GM12878 (cell line): ENCODE data around the gene SEBOX. TPM values are rescaled to one million over a fixed set of nuclear protein-coding genes. Genes with fewer than 3 reads are reported as not detected.

Source experiments
- CHD2 ChIP-seq: IDR thresholded peaks from 2 replicates; pipeline ENCODE4 v1.6.1; 2011; ENCODE audit warnings: low read depth, low read length, improper control_type of control experiment, borderline replicate concordance
- FOS ChIP-seq: IDR thresholded peaks from 3 replicates; pipeline ENCODE4 v1.6.1; 2011; ENCODE audit warnings: borderline replicate concordance; ENCODE audit not compliant: insufficient read length; ENCODE audit errors: extremely low read depth
- GATAD2B ChIP-seq: fragments of 450-650 bp; conservative IDR thresholded peaks from 2 replicates; pipeline ENCODE4 v1.6.1; 2017; ENCODE audit warnings: low read depth, mild to moderate bottlenecking, moderate library complexity
- HCFC1 ChIP-seq: fragments of 150-350 bp; IDR thresholded peaks from 2 replicates; pipeline ENCODE4 v1.6.1; 2014; ENCODE audit warnings: low read length
- JUND ChIP-seq: IDR thresholded peaks from 2 replicates; pipeline ENCODE4 v1.6.1; 2012; ENCODE audit warnings: low read depth, mild to moderate bottlenecking, low read length, improper control_type of control experiment, moderate library complexity
- MEF2A ChIP-seq: IDR thresholded peaks from 2 replicates; pipeline ENCODE4 v1.6.1; 2011; ENCODE audit warnings: low read depth, mild to moderate bottlenecking, low read length, moderate library complexity; ENCODE audit not compliant: insufficient read depth
- MTA2 ChIP-seq: fragments of 450-650 bp; IDR thresholded peaks from 2 replicates; pipeline ENCODE4 v1.6.1; 2016; ENCODE audit warnings: low read depth, mild to moderate bottlenecking, moderate library complexity
- MXI1 ChIP-seq: fragments of 150-350 bp; IDR thresholded peaks from 2 replicates; pipeline ENCODE4 v1.6.1; 2011; ENCODE audit warnings: low read depth, mild to moderate bottlenecking, inconsistent platforms, low read length, improper control_type of control experiment
- NFYB ChIP-seq: IDR thresholded peaks from 2 replicates; pipeline ENCODE4 v1.6.1; 2011; ENCODE audit warnings: low read depth, mild to moderate bottlenecking, low read length, improper control_type of control experiment, moderate library complexity; ENCODE audit not compliant: insufficient read depth
- RAD51 ChIP-seq: fragments of 450-650 bp; IDR thresholded peaks from 2 replicates; pipeline ENCODE4 v1.6.1; 2016; ENCODE audit warnings: moderate library complexity, mild to moderate bottlenecking, inconsistent platforms
- SMARCA5 ChIP-seq: fragments of 450-650 bp; IDR thresholded peaks from 2 replicates; pipeline ENCODE4 v1.6.1; 2017; ENCODE audit warnings: mild to moderate bottlenecking
- SMC3 ChIP-seq: IDR thresholded peaks from 2 replicates; pipeline ENCODE4 v1.6.1; 2011; ENCODE audit warnings: low read length, improper control_type of control experiment, borderline replicate concordance
- SRF ChIP-seq, 2 experiments: IDR thresholded peaks; 2 replicates each; pipeline ENCODE4 v1.6.1; 2011; ENCODE audit warnings: low read depth in 2 of 2, low read length in 2 of 2, mild to moderate bottlenecking in 1 of 2, moderate library complexity in 1 of 2
- TAF1 ChIP-seq: IDR thresholded peaks from 2 replicates; pipeline ENCODE4 v1.6.1; 2011; ENCODE audit warnings: mild to moderate bottlenecking, low read depth, low read length, borderline replicate concordance
- TBL1XR1 ChIP-seq: IDR thresholded peaks from 2 replicates; pipeline ENCODE4 v1.6.1; 2012; ENCODE audit warnings: low read depth, low read length, improper control_type of control experiment
- ZNF217 ChIP-seq: fragments of 450-650 bp; IDR thresholded peaks from 2 replicates; pipeline ENCODE4 v1.6.1; 2017; ENCODE audit warnings: antibody characterized with exemption, mild to moderate bottlenecking
- ZNF274 ChIP-seq: IDR thresholded peaks from one replicate; pipeline ENCODE4 v1.8.0; 2011; ENCODE audit not compliant: insufficient read length, insufficient read depth
- ZNF384 ChIP-seq: IDR thresholded peaks from 2 replicates; pipeline ENCODE4 v1.6.1; 2012; ENCODE audit warnings: low read depth, mild to moderate bottlenecking, low read length, improper control_type of control experiment, borderline replicate concordance
- polyA plus RNA-seq, 11 experiments: library from polyadenylated mRNA; depleted of rRNA in 4 of 11; unstranded in 6 of 11; stranded (reverse) in 5 of 11; fragments of >200 nt; fragmentation: Nextera tagmentation in 4 of 11; fragmentation: Illumina TruSeq in 1 of 11; extraction: Ambion mirVana in 4 of 11; extraction: Trizol in 1 of 11; gene quantifications; 1 replicate in 1 of 11; 2 replicates in 10 of 11; pipeline versions ENCODE4 v1.2.1 to v1.2.3, GENCODE V29; 2011 to 2016; ENCODE audit warnings: inconsistent platforms in 2 of 11, missing spikeins in 2 of 11, low read depth in 1 of 11
- total RNA-seq, 4 experiments: library from RNA; depleted of rRNA in 3 of 4; stranded (reverse); fragments of >200 nt in 3 of 4; fragmentation: Illumina TruSeq in 1 of 4; extraction: Trizol in 1 of 4; gene quantifications; 2 replicates each; pipeline versions ENCODE4 v1.2.1 to v1.2.3, GENCODE V29; 2013 to 2021
- TF ChIP-seq, protein P1 (sequence below): fragments of 450-650 bp; IDR thresholded peaks from 2 replicates; pipeline ENCODE4 v1.6.1; 2018; ENCODE audit warnings: borderline replicate concordance, mild to moderate bottlenecking; ENCODE audit not compliant: partially characterized antibody
- TF ChIP-seq, protein P2 (sequence below): IDR thresholded peaks from 2 replicates; pipeline ENCODE4 v1.6.1; 2012; ENCODE audit warnings: mild to moderate bottlenecking, low read depth, low read length
- TF ChIP-seq, protein P3 (sequence below): fragments of 450-650 bp; IDR thresholded peaks from 2 replicates; pipeline ENCODE4 v1.6.1; 2017; ENCODE audit warnings: borderline replicate concordance
- TF ChIP-seq, protein P4 (sequence below): fragments of 150-350 bp; IDR thresholded peaks from 2 replicates; pipeline ENCODE4 v1.6.1; 2014; ENCODE audit warnings: mild to moderate bottlenecking, low read depth, low read length

SEBOX gene
- total and polyA plus RNA-seq, 10 of the 15 experiments (the other 5 are each of a cell fraction or from before 2014, with no cell fraction given) = not detected

DNA sequence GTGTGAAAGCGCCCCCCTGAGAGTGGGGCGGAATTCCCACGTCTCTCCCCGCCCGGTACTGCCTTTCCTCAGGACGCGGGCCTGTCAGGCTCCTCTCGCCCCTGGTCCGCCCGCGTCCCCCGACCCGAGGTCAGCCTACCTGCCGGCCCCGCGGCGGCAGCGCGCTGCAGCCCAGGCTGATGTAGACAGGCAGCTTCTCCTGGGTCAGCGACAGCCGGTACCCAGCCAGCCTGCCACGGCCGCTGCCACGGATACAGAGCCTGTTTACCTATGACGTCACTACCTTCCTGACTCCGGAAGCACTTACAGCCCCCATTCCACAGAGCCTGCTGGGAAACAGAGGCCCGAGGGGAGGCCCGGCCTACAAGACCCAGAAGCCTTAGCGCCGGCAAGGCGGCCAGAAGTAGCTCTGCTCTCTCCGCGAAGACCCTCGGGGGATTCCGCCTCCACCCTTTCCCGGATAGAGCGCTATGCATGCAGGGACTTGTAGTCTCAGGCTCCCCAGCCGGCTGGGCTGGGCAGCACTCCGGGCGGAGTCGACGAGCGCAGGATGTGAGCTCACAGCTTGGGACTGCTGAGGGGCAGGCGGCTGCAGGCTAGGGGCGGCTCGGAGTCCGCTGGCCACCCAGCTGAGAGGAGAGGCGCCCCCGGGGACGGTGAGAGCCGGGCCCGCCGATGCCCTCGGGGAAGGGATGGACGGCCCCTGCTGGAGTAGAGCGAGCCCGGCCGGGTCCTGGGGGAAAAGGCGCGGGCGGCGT, 29.6 kb downstream of the SEBOX start, which contains the start of the genes IFT20 and TNFAIP1 (continued):
- TF ChIP-seq, protein P1, sequence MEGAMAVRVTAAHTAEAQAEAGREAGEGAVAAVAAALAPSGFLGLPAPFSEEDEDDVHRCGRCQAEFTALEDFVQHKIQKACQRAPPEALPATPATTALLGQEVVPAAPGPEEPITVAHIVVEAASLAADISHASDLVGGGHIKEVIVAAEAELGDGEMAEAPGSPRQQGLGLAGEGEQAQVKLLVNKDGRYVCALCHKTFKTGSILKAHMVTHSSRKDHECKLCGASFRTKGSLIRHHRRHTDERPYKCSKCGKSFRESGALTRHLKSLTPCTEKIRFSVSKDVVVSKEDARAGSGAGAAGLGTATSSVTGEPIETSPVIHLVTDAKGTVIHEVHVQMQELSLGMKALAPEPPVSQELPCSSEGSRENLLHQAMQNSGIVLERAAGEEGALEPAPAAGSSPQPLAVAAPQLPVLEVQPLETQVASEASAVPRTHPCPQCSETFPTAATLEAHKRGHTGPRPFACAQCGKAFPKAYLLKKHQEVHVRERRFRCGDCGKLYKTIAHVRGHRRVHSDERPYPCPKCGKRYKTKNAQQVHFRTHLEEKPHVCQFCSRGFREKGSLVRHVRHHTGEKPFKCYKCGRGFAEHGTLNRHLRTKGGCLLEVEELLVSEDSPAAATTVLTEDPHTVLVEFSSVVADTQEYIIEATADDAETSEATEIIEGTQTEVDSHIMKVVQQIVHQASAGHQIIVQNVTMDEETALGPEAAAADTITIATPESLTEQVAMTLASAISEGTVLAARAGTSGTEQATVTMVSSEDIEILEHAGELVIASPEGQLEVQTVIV = peak; percentile 55
- TF ChIP-seq SMC3 (no peak), MEF2A (no peak), ZNF217 (no peak), ZNF384 (no peak), JUND (peak; percentile 97), MXI1 (peak; percentile 87), TAF1 (peak; percentile 15), GATAD2B (no peak; the same call in 1 of the 2 replicates), SMARCA5 (no peak), RAD51 (no peak), MTA2 (peak; percentile 93), SRF (IDR thresholded peaks at IDR 0.05; ENCODE audit: low read depth in 2 of 2, low read length in 2 of 2) (no peak), CHD2 (peak; percentile 93), TBL1XR1 (peak; percentile 91), ZNF274 (no peak), HCFC1 (peak; percentile 99), FOS (no peak), NFYB (no peak)
- TF ChIP-seq, protein P2, sequence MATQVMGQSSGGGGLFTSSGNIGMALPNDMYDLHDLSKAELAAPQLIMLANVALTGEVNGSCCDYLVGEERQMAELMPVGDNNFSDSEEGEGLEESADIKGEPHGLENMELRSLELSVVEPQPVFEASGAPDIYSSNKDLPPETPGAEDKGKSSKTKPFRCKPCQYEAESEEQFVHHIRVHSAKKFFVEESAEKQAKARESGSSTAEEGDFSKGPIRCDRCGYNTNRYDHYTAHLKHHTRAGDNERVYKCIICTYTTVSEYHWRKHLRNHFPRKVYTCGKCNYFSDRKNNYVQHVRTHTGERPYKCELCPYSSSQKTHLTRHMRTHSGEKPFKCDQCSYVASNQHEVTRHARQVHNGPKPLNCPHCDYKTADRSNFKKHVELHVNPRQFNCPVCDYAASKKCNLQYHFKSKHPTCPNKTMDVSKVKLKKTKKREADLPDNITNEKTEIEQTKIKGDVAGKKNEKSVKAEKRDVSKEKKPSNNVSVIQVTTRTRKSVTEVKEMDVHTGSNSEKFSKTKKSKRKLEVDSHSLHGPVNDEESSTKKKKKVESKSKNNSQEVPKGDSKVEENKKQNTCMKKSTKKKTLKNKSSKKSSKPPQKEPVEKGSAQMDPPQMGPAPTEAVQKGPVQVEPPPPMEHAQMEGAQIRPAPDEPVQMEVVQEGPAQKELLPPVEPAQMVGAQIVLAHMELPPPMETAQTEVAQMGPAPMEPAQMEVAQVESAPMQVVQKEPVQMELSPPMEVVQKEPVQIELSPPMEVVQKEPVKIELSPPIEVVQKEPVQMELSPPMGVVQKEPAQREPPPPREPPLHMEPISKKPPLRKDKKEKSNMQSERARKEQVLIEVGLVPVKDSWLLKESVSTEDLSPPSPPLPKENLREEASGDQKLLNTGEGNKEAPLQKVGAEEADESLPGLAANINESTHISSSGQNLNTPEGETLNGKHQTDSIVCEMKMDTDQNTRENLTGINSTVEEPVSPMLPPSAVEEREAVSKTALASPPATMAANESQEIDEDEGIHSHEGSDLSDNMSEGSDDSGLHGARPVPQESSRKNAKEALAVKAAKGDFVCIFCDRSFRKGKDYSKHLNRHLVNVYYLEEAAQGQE = no peak
- TF ChIP-seq, protein P3, sequence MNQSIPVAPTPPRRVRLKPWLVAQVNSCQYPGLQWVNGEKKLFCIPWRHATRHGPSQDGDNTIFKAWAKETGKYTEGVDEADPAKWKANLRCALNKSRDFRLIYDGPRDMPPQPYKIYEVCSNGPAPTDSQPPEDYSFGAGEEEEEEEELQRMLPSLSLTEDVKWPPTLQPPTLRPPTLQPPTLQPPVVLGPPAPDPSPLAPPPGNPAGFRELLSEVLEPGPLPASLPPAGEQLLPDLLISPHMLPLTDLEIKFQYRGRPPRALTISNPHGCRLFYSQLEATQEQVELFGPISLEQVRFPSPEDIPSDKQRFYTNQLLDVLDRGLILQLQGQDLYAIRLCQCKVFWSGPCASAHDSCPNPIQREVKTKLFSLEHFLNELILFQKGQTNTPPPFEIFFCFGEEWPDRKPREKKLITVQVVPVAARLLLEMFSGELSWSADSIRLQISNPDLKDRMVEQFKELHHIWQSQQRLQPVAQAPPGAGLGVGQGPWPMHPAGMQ = no peak
- TF ChIP-seq, protein P4, sequence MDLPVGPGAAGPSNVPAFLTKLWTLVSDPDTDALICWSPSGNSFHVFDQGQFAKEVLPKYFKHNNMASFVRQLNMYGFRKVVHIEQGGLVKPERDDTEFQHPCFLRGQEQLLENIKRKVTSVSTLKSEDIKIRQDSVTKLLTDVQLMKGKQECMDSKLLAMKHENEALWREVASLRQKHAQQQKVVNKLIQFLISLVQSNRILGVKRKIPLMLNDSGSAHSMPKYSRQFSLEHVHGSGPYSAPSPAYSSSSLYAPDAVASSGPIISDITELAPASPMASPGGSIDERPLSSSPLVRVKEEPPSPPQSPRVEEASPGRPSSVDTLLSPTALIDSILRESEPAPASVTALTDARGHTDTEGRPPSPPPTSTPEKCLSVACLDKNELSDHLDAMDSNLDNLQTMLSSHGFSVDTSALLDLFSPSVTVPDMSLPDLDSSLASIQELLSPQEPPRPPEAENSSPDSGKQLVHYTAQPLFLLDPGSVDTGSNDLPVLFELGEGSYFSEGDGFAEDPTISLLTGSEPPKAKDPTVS = no peak
